Calu3 (cell line): ENCODE measurements around the gene P3H2. TPM values are rescaled to one million over a fixed set of nuclear protein-coding genes. Genes with fewer than 3 reads are reported as not detected.

ENCODE experiments used
- BruUV-seq: library from RNA; stranded (reverse); fragments of 400-500 nt; replicated peaks from 2 replicates; lab custom pipeline; 2021; lab: Mats Ljungman, UMichigan
- CTCF ChIA-PET: fragments of 300-600 bp; sonication (Branson Sonifier 250); formaldehyde crosslinking; loops from one replicate; lab custom pipeline; 2022; ENCODE audit warnings: antibody characterized with exemption; lab: Charles Lee
- DNase-seq: peaks from one replicate; pipeline ENCODE4 v3.0.0; 2022
- H3K27ac Mint-ChIP-seq: one replicate; pipeline ENCODE4 v1.8.0; 2022; ENCODE audit warnings: mixed read lengths; ENCODE audit not compliant: unreplicated experiment
- H3K27me3 Mint-ChIP-seq: one replicate; pipeline ENCODE4 v1.8.0; 2022; ENCODE audit warnings: mixed read lengths; ENCODE audit not compliant: unreplicated experiment
- H3K36me3 Mint-ChIP-seq: one replicate; pipeline ENCODE4 v1.8.0; 2022; ENCODE audit warnings: mild to moderate bottlenecking, moderate library complexity, mixed read lengths; ENCODE audit not compliant: insufficient read depth, unreplicated experiment
- H3K4me1 Mint-ChIP-seq: one replicate; pipeline ENCODE4 v1.8.0; 2022; ENCODE audit warnings: mild to moderate bottlenecking, low read depth, mixed read lengths; ENCODE audit not compliant: unreplicated experiment
- H3K4me3 Mint-ChIP-seq: one replicate; pipeline ENCODE4 v1.8.0; 2022; ENCODE audit warnings: mild to moderate bottlenecking, low read depth, moderate library complexity, mixed read lengths; ENCODE audit not compliant: unreplicated experiment
- H3K9me3 Mint-ChIP-seq: one replicate; pipeline ENCODE4 v1.8.0; 2022; ENCODE audit warnings: low read depth, mixed read lengths; ENCODE audit not compliant: unreplicated experiment
- CTCF ChIP-seq: fragments of 200-600 bp; IDR thresholded peaks from one replicate; pipeline ENCODE4 v1.8.0; 2022; ENCODE audit warnings: antibody characterized with exemption; ENCODE audit not compliant: unreplicated experiment
- intact Hi-C: fragments of 100-400 bp; cut with micrococcal nuclease; formaldehyde crosslinking; loops from one replicate; pipeline ENCODE4 v1.10.0; 2022; ENCODE audit not compliant: unreplicated experiment
- total RNA-seq: library from RNA; stranded (reverse); gene quantifications from 2 replicates; pipeline ENCODE4 v1.2.3, GENCODE V29; 2022

The P3H2 gene
- total RNA-seq, 1 experiment from 2014 or later = 7.1 TPM

- H3K9me3 Mint-ChIP-seq = no peaks in the 10 kb centered on the region
- H3K27me3 Mint-ChIP-seq = no peaks in the 10 kb centered on the region
- no peak overlapping the region for H3K4me3 Mint-ChIP-seq
- intact Hi-C loops = no loop called here
- CTCF ChIA-PET = interaction anchor here (1.1 kb wide), 1 partner anchor 12 kb away, joined by 4 read pairs; no protein-coding TSS in a partner anchor
- no peak for TF ChIP-seq CTCF
- H3K27ac Mint-ChIP-seq = no peak overlapping the region
- peaks cover 14% of the 10 kb centered on the region for H3K4me1 Mint-ChIP-seq
- BruUV-seq = no TSS peak
- no peaks in the 10 kb centered on the region for H3K36me3 Mint-ChIP-seq
- DNase-seq = no peak
Observed at GRCh38 chr3:190051641-190052040, 69.1 kb downstream of the P3H2 start.

- no TSS peak for BruUV-seq
- intact Hi-C loops = no loop called here
- Mint-ChIP-seq H3K27ac (no peak overlapping the region), H3K9me3 (no peaks in the 10 kb centered on the region), H3K36me3 (no peaks in the 10 kb centered on the region), H3K4me3 (no peak overlapping the region), H3K27me3 (no peaks in the 10 kb centered on the region), H3K4me1 (peaks cover 2% of the 10 kb centered on the region)
- no peak for TF ChIP-seq CTCF
- no peak for DNase-seq
- CTCF ChIA-PET = no interaction called here
Observed at GRCh38 chr3:190048932-190049441, 71.7 kb downstream of the P3H2 start.

GRCh38 chr3:190044974-190045373, 75.7 kb downstream of the P3H2 start:
- Mint-ChIP-seq H3K4me3 (no peak overlapping the region), H3K36me3 (no peaks in the 10 kb centered on the region), H3K27me3 (no peaks in the 10 kb centered on the region), H3K9me3 (no peaks in the 10 kb centered on the region), H3K4me1 (no peaks in the 10 kb centered on the region), H3K27ac (no peak overlapping the region)
- no TSS peak for BruUV-seq
- TF ChIP-seq CTCF = no peak
- no peak for DNase-seq
- CTCF ChIA-PET = no interaction called here
- intact Hi-C loops = no loop called here

- Mint-ChIP-seq H3K27me3 (no peaks in the 10 kb centered on the region), H3K9me3 (no peaks in the 10 kb centered on the region), H3K4me1 (no peaks in the 10 kb centered on the region), H3K36me3 (no peaks in the 10 kb centered on the region), H3K4me3 (no peak overlapping the region), H3K27ac (no peak overlapping the region)
- DNase-seq = no peak
- CTCF ChIA-PET = no interaction called here
- no peak for TF ChIP-seq CTCF
- intact Hi-C loops = no loop called here
- BruUV-seq = no TSS peak
Observed at GRCh38 chr3:190044142-190044541, 76.6 kb downstream of the P3H2 start.
